Endothelial cell of umbilical vein (primary cell): ENCODE results near the gene TMEM178B. TPM values are rescaled to one million over a fixed set of nuclear protein-coding genes. Genes with fewer than 3 reads are reported as not detected.

Experiments
- BruUV-seq: library from RNA; stranded (reverse); fragments of 400-500 nt; replicated peaks from 2 replicates; lab custom pipeline; 2021; lab: Mats Ljungman, UMichigan
- CTCF ChIA-PET: fragments of 300-600, 350-600 bp; sonication (Branson Sonifier 250); formaldehyde crosslinking; loops from one replicate; lab custom pipeline; 2021; ENCODE audit warnings: antibody characterized with exemption, inconsistent platforms; lab: Charles Lee
- POLR2A ChIA-PET: fragments of 300-600, 350-600 bp; sonication (Branson Sonifier 250); formaldehyde crosslinking; loops from one replicate; lab custom pipeline; 2021; ENCODE audit warnings: antibody characterized with exemption, inconsistent platforms; lab: Charles Lee
- DNase-seq: peaks from one replicate; pipeline ENCODE4 v3.0.0-alpha.2; 2011; ENCODE audit warnings: low read depth, low spot score
- FAIRE-seq: peaks from 2 replicates; lab custom pipeline; 2011; peaks lifted over from hg19 to GRCh38; lab: Jason Lieb, UNC
- H2AFZ ChIP-seq: 2 replicates; pipeline ENCODE4 v1.6.0; 2012; ENCODE audit warnings: low read depth, low read length, control low read depth, inconsistent platforms
- H3K27ac ChIP-seq: 2 replicates; pipeline ENCODE4 v1.5.1; 2011; ENCODE audit warnings: low read depth, mild to moderate bottlenecking, control low read depth, low read length, moderate library complexity; ENCODE audit not compliant: insufficient read depth
- H3K27me3 ChIP-seq, 2 experiments: 2 replicates each; pipeline versions ENCODE4 v1.6.0 to v1.6.1; 2011; ENCODE audit warnings: low read length in 2 of 2, mixed read lengths in 1 of 2; ENCODE audit not compliant: control insufficient read depth in 2 of 2, insufficient read depth in 2 of 2
- H3K36me3 ChIP-seq, 2 experiments: 2 replicates in 1 of 2; 3 replicates in 1 of 2; pipeline ENCODE4 v1.5.1; 2011; ENCODE audit warnings: low read length in 2 of 2, mild to moderate bottlenecking in 1 of 2, moderate library complexity in 1 of 2; ENCODE audit not compliant: control insufficient read depth in 2 of 2, insufficient read depth in 2 of 2; ENCODE audit errors: extremely low read depth in 1 of 2
- H3K4me1 ChIP-seq: 3 replicates; pipeline ENCODE4 v1.5.1; 2011; ENCODE audit warnings: mild to moderate bottlenecking, low read length; ENCODE audit not compliant: control insufficient read depth, insufficient read depth; ENCODE audit errors: extremely low read depth
- H3K4me2 ChIP-seq: 2 replicates; pipeline ENCODE4 v1.6.1; 2011; ENCODE audit warnings: low read length, control low read depth, mixed read lengths; ENCODE audit not compliant: insufficient read depth
- H3K4me3 ChIP-seq, 3 experiments: fragments of 200-600 bp in 1 of 3; sonication (generic), shearing (Covaris generic) in 1 of 3; replicated peaks in 1 of 3; 2 replicates each; pipeline ENCODE4 v1.5.1; 2011 to 2016; ENCODE audit warnings: control low read depth in 3 of 3, low read length in 3 of 3, mild to moderate bottlenecking in 2 of 3, inconsistent platforms in 1 of 3, low read depth in 1 of 3, moderate library complexity in 1 of 3; ENCODE audit not compliant: insufficient read depth in 1 of 3
- H3K79me2 ChIP-seq: 2 replicates; pipeline ENCODE4 v1.6.0; 2012; ENCODE audit warnings: low read length, inconsistent platforms; ENCODE audit not compliant: control insufficient read depth, insufficient read depth
- H3K9ac ChIP-seq: replicated peaks from 2 replicates; pipeline ENCODE3; 2011; ENCODE audit warnings: low read length, control low read depth; ENCODE audit not compliant: insufficient read depth; ENCODE audit errors: extremely low read depth
- H3K9me1 ChIP-seq: replicated peaks from 3 replicates; pipeline ENCODE4 v1.6.0; 2011; ENCODE audit warnings: mild to moderate bottlenecking, low read length; ENCODE audit not compliant: control insufficient read depth, insufficient read depth; ENCODE audit errors: extremely low read depth
- H3K9me3 ChIP-seq: replicated peaks from 2 replicates; pipeline ENCODE4 v1.5.1; 2012; ENCODE audit warnings: low read length, inconsistent platforms; ENCODE audit not compliant: control insufficient read depth, insufficient read depth
- H4K20me1 ChIP-seq: replicated peaks from 2 replicates; pipeline ENCODE3; 2011; ENCODE audit warnings: mild to moderate bottlenecking, low read length; ENCODE audit not compliant: control insufficient read depth, insufficient read depth; ENCODE audit errors: extremely low read depth
- EZH2 ChIP-seq: IDR thresholded peaks from 2 replicates; pipeline ENCODE4 v1.6.1; 2012; ENCODE audit warnings: borderline replicate concordance, low read depth, mild to moderate bottlenecking, moderate library complexity, low read length, inconsistent platforms; ENCODE audit not compliant: severe bottlenecking
- FOS ChIP-seq: IDR thresholded peaks from 2 replicates; pipeline ENCODE4 v1.6.1; 2011; ENCODE audit warnings: mild to moderate bottlenecking, low read length, moderate library complexity, borderline replicate concordance; ENCODE audit not compliant: insufficient read depth
- GATA2 ChIP-seq: IDR thresholded peaks from 2 replicates; pipeline ENCODE4 v1.7.0; 2011; ENCODE audit warnings: low read depth, mild to moderate bottlenecking, moderate library complexity, mixed read lengths, low read length; ENCODE audit not compliant: insufficient read length, insufficient read depth
- JUN ChIP-seq: IDR thresholded peaks from 2 replicates; pipeline ENCODE4 v1.6.1; 2011; ENCODE audit warnings: borderline replicate concordance, low read depth; ENCODE audit not compliant: insufficient read length, insufficient read depth
- MYC ChIP-seq: IDR thresholded peaks from one replicate; pipeline ENCODE4 v1.6.1; 2011; ENCODE audit warnings: mild to moderate bottlenecking, low read depth, low read length
- POLR2A ChIP-seq: IDR thresholded peaks from 2 replicates; pipeline ENCODE4 v1.6.1; 2012; ENCODE audit warnings: low read depth, mild to moderate bottlenecking, control low read depth, low read length
- POLR2AphosphoS5 ChIP-seq: IDR thresholded peaks from 2 replicates; pipeline ENCODE4 v1.6.1; 2012; ENCODE audit warnings: low read depth, mild to moderate bottlenecking, control low read depth, low read length, moderate library complexity; ENCODE audit not compliant: insufficient read depth
- dilution Hi-C: fragments of 300-500 bp; cut with MboI; formaldehyde crosslinking; loops from one replicate; pipeline ENCODE4 v1.15.0; 2019; ENCODE audit warnings: low sequenced_read_pairs; ENCODE audit not compliant: extremely low pct_ligation_motif_present
- intact Hi-C: fragments of 100-400 bp; cut with micrococcal nuclease; formaldehyde crosslinking; loops from one replicate; pipeline ENCODE4 v1.10.0; 2022
- polyA plus RNA-seq, 4 experiments: library from polyadenylated mRNA; depleted of rRNA in 3 of 4; stranded (reverse) in 3 of 4; unstranded in 1 of 4; fragments of >200 nt; gene quantifications; 2 replicates each; pipeline versions ENCODE4 v1.2.1 to v1.2.3, GENCODE V29; 2011 to 2012; ENCODE audit warnings: missing spikeins in 1 of 4
- total RNA-seq: library from RNA; stranded (reverse); gene quantifications from 2 replicates; pipeline ENCODE4 v1.2.3, GENCODE V29; 2021
- TF ChIP-seq, protein P1 (sequence below), 2 donors: IDR thresholded peaks; 1 replicate in 1 of 2; 2 replicates in 1 of 2; pipeline ENCODE4 v1.5.1; 2011; ENCODE audit warnings: low read length in 2 of 2, mild to moderate bottlenecking in 2 of 2, moderate library complexity in 2 of 2, control low read depth in 1 of 2, inconsistent platforms in 1 of 2, low read depth in 1 of 2; ENCODE audit not compliant: insufficient read depth in 1 of 2; ENCODE audit errors: extremely low read depth in 1 of 2
- TF ChIP-seq, protein P2 (sequence below): IDR thresholded peaks from 2 replicates; pipeline ENCODE4 v1.6.1; 2011; ENCODE audit not compliant: insufficient read depth, insufficient read length

TMEM178B gene
- total and polyA plus RNA-seq, 2 donors (not counting 3 experiments of a cell fraction or from before 2014, with no cell fraction given) = not detected

DNA sequence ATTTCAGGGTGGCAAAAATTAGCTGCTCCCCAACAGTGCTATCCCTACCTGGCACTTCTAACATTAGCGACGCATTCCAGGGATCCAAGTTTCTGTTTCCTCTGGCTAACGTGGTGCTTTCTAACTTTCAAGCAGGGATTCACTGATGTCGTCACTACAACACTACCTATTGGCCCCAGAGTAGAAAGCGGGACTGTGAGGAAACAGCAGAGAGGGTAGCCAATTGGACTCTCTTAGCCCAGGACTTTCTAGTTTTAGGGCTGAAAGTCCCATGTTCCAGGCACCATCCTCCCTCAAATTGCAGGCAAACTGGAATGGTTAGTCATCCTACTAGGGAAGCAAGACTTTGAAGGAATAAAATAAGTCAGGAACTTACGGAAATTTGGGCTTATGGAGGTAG is 388.1 kb downstream of the TMEM178B start:
- Histone ChIP-seq H3K9me1 (no peaks in the 10 kb centered on the region), H3K9me3 (no peaks in the 10 kb centered on the region), H3K36me3 (no peaks in the 10 kb centered on the region), H3K4me2 (no peak overlapping the region), H3K4me3 (no peak overlapping the region), H3K9ac (no peak overlapping the region), H3K27me3 (no peaks in the 10 kb centered on the region), H2AFZ (no peak overlapping the region), H4K20me1 (no peaks in the 10 kb centered on the region), H3K79me2 (no peaks in the 10 kb centered on the region), H3K4me1 (no peaks in the 10 kb centered on the region), H3K27ac (no peak overlapping the region)
- no peak for FAIRE-seq
- no peak for TF ChIP-seq POLR2A
- TF ChIP-seq, protein P1, sequence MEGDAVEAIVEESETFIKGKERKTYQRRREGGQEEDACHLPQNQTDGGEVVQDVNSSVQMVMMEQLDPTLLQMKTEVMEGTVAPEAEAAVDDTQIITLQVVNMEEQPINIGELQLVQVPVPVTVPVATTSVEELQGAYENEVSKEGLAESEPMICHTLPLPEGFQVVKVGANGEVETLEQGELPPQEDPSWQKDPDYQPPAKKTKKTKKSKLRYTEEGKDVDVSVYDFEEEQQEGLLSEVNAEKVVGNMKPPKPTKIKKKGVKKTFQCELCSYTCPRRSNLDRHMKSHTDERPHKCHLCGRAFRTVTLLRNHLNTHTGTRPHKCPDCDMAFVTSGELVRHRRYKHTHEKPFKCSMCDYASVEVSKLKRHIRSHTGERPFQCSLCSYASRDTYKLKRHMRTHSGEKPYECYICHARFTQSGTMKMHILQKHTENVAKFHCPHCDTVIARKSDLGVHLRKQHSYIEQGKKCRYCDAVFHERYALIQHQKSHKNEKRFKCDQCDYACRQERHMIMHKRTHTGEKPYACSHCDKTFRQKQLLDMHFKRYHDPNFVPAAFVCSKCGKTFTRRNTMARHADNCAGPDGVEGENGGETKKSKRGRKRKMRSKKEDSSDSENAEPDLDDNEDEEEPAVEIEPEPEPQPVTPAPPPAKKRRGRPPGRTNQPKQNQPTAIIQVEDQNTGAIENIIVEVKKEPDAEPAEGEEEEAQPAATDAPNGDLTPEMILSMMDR (IDR thresholded peaks at IDR 0.05; ENCODE audit: extremely low read depth in 1 of 2, insufficient read depth in 1 of 2, low read depth in 1 of 2, low read length in 2 of 2) = no peak
- TF ChIP-seq FOS = no peak
- TF ChIP-seq POLR2AphosphoS5 = no peak
- TF ChIP-seq EZH2 = no peak
- no peak for TF ChIP-seq MYC
- CTCF ChIA-PET = no interaction called here
- dilution Hi-C loops = no loop called here
- no peak for DNase-seq
- POLR2A ChIA-PET = no interaction called here
- intact Hi-C loops = no loop called here
- no TSS peak for BruUV-seq

DNA sequence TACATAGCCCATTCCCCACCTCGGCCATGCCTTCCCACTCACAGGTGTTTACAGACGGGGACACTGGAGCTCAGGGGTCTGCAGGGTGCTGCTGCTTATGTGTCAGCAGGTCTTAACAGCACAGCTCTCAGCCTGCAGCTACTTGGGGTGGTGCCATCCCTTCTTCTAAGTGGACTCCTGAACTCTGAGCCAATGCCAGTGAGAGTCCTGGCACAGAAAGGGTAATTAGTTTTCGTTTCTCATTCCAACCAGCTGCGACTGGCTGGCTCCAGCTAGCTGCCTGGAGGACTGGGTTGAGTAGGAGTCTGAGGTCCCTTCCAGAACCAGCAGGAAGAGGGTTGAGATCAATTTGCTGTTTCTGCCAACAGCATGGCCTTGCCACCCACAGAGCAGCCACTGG is 389.1 kb downstream of the TMEM178B start:
- POLR2A ChIA-PET = no interaction called here
- Histone ChIP-seq H3K4me3 (no peak overlapping the region), H3K9me3 (no peaks in the 10 kb centered on the region), H3K27ac (no peak overlapping the region), H3K9ac (no peak overlapping the region), H2AFZ (no peak overlapping the region), H4K20me1 (no peaks in the 10 kb centered on the region), H3K36me3 (no peaks in the 10 kb centered on the region), H3K4me1 (no peaks in the 10 kb centered on the region), H3K79me2 (no peaks in the 10 kb centered on the region), H3K4me2 (no peak overlapping the region), H3K9me1 (no peaks in the 10 kb centered on the region), H3K27me3 (no peaks in the 10 kb centered on the region)
- TF ChIP-seq, protein P1 (IDR thresholded peaks at IDR 0.05; ENCODE audit: extremely low read depth in 1 of 2, insufficient read depth in 1 of 2, low read depth in 1 of 2, low read length in 2 of 2) = no peak
- TF ChIP-seq JUN = no peak
- TF ChIP-seq, protein P2, sequence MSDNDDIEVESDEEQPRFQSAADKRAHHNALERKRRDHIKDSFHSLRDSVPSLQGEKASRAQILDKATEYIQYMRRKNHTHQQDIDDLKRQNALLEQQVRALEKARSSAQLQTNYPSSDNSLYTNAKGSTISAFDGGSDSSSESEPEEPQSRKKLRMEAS = no peak
- TF ChIP-seq POLR2AphosphoS5 = no peak
- no peak for TF ChIP-seq GATA2
- TF ChIP-seq POLR2A = no peak
- no peak for TF ChIP-seq EZH2
- no peak for TF ChIP-seq FOS
- TF ChIP-seq MYC = no peak
- dilution Hi-C loops (no loop called here), intact Hi-C loops (no loop called here)
- DNase-seq (no peak), FAIRE-seq (no peak)
- CTCF ChIA-PET = no interaction called here
- no TSS peak for BruUV-seq
